Aorta (tissue), 5 donors: ENCODE data around the gene ANKRD13D. TPM values are rescaled to one million over a fixed set of nuclear protein-coding genes. Genes with fewer than 3 reads are reported as not detected.

Experiments used
- ATAC-seq: fragments of 200-7000 bp; cut with Tn5 transposase; one replicate; pipeline ENCODE4 v1.9.1; 2022; ENCODE audit warnings: moderate library complexity; ENCODE audit not compliant: low FRiP score
- DNase-seq, 2 donors: peaks; one replicate each; pipeline ENCODE4 v3.0.0-alpha.2; 2020
- H3K27ac ChIP-seq, 2 donors: one replicate each; pipeline ENCODE4 v1.5.1; 2013; ENCODE audit warnings: low read length in 2 of 2, mild to moderate bottlenecking in 2 of 2, moderate library complexity in 2 of 2, control low read depth in 1 of 2, inconsistent platforms in 1 of 2, low read depth in 1 of 2
- H3K27me3 ChIP-seq, 2 donors: one replicate each; pipeline ENCODE4 v1.6.1; 2013; ENCODE audit warnings: control low read depth in 1 of 2, low read length in 1 of 2, mild to moderate bottlenecking in 1 of 2, moderate library complexity in 1 of 2; ENCODE audit not compliant: insufficient read depth in 2 of 2, control insufficient read depth in 1 of 2
- H3K36me3 ChIP-seq, 2 donors: one replicate each; pipeline ENCODE4 v1.6.1; 2013; ENCODE audit warnings: control low read depth in 1 of 2, low read length in 1 of 2, mild to moderate bottlenecking in 1 of 2; ENCODE audit not compliant: insufficient read depth in 2 of 2, control insufficient read depth in 1 of 2
- H3K4me1 ChIP-seq, 2 donors: one replicate each; pipeline ENCODE4 v1.6.1; 2013; ENCODE audit warnings: low read length in 2 of 2, control low read depth in 1 of 2, mild to moderate bottlenecking in 1 of 2, moderate library complexity in 1 of 2; ENCODE audit not compliant: insufficient read depth in 2 of 2, control insufficient read depth in 1 of 2
- H3K4me3 ChIP-seq, 2 donors: one replicate each; pipeline ENCODE4 v1.5.1; 2013; ENCODE audit warnings: low read length in 2 of 2, control low read depth in 1 of 2, mild to moderate bottlenecking in 1 of 2
- H3K9me3 ChIP-seq: one replicate; pipeline ENCODE4 v1.6.1; 2013; ENCODE audit warnings: mild to moderate bottlenecking, low read length; ENCODE audit not compliant: control insufficient read depth
- WGBS, 2 donors: extraction: QIAGEN DNeasy Blood & Tissue Kit; methylation state at CpG; one replicate each; pipeline ENCODE4 v1.1.7; 2013; 5-methylcytosine and 5-hydroxymethylcytosine counted together
- intact Hi-C, 2 donors: fragments of 100-400 bp; cut with DNase I; formaldehyde crosslinking; loops; one replicate each; pipeline versions ENCODE4 v1.14.2 to v1.15.0; 2022
- polyA plus RNA-seq, 2 donors: library from polyadenylated mRNA; stranded (reverse); fragments of 200-250 nt; gene quantifications; one replicate each; pipeline ENCODE4 v1.2.3, GENCODE V29; 2013
- total RNA-seq, 2 donors: library from RNA; stranded (reverse); fragmentation: NEBNext Ultra II Directional; extraction: Animal tissue kit (Norgen Biotek cat#: 25700); gene quantifications; one replicate each; pipeline ENCODE4 v1.2.1, GENCODE V29; 2021
- donor health status: healthy with polysubstance abuse.
- donor health status: Bipolar disorder and iron deficiency.
- donor health status: DM: no; HTN: no; CAD: no.
- donor health status: DM: no; HTN: no; CAD: no.
- donor health status: DM: yes; HTN: yes; CAD: no.

The ANKRD13D gene
- total and polyA plus RNA-seq, 4 donors = 16.8 to 100 (median 69.7) TPM

- Histone ChIP-seq H3K36me3 (peaks cover 0 to 15% of the 10 kb centered on the region in 2 donors), H3K27me3 (no peaks in the 10 kb centered on the region), H3K27ac (peak overlapping the region; percentile 38 to 85), H3K4me3 (no peak overlapping the region), H3K4me1 (no peaks in the 10 kb centered on the region), H3K9me3 (no peaks in the 10 kb centered on the region)
- peak; percentile 43 to 72 for DNase-seq
- WGBS, 2 donors = 79 to 81% methylated on average over 14 of the region's 14 CpGs
- no peak for ATAC-seq
- intact Hi-C loops = no loop called here
These were observed 1.5 kb upstream of the ANKRD13D start for GRCh38 chr11:67287355-67288197.

GRCh38 chr11:67288198-67288451, 978 bp upstream of the ANKRD13D start:
- 27% methylated on average over 4 of the region's 4 CpGs for WGBS, 2 donors
- H3K9me3 ChIP-seq = no peaks in the 10 kb centered on the region
- DNase-seq = no peak
- peak overlapping the region; percentile 38 to 85 for H3K27ac ChIP-seq
- no peak overlapping the region for H3K4me3 ChIP-seq
- intact Hi-C loops = no loop called here
- peaks cover 0 to 10% of the 10 kb centered on the region in 2 donors for H3K36me3 ChIP-seq
- H3K27me3 ChIP-seq = no peaks in the 10 kb centered on the region
- H3K4me1 ChIP-seq = no peaks in the 10 kb centered on the region
- ATAC-seq = no peak

- peak; percentile 95 to 96 for DNase-seq
- WGBS, 2 donors = 0 to 1% methylated on average over 56 to 87 of the region's 87 CpGs
- ATAC-seq = peak; percentile 90
- H3K27ac ChIP-seq = peak overlapping the region; percentile 1 to 85
- peaks cover 0 to 9% of the 10 kb centered on the region in 2 donors for H3K36me3 ChIP-seq
- H3K4me1 ChIP-seq = no peaks in the 10 kb centered on the region
- peak overlapping the region; percentile 64 to 89 for H3K4me3 ChIP-seq
- no peaks in the 10 kb centered on the region for H3K9me3 ChIP-seq
- H3K27me3 ChIP-seq = no peaks in the 10 kb centered on the region
- intact Hi-C loops = no loop called here
These were observed 464 bp upstream of the ANKRD13D start for GRCh38 chr11:67288452-67289225.

GRCh38 chr11:67289651-67290479, 762 bp downstream of the ANKRD13D start:
- Histone ChIP-seq H3K9me3 (no peaks in the 10 kb centered on the region), H3K27ac (peak overlapping the region in 1 of 2 donors; percentile 7), H3K4me3 (peak overlapping the region; percentile 64 to 88), H3K27me3 (no peaks in the 10 kb centered on the region), H3K4me1 (no peaks in the 10 kb centered on the region), H3K36me3 (peaks cover 0 to 6% of the 10 kb centered on the region in 2 donors)
- intact Hi-C loops = no loop called here
- DNase-seq (peak; percentile 71 to 78), ATAC-seq (no peak)
- WGBS, 2 donors = 16 to 19% methylated on average over 33 to 36 of the region's 36 CpGs

- no peaks in the 10 kb centered on the region for H3K9me3 ChIP-seq
- ATAC-seq (no peak), DNase-seq (peak; percentile 82 to 85)
- WGBS, 2 donors = 29 to 30% methylated on average over 7 of the region's 7 CpGs
- H3K4me1 ChIP-seq = no peaks in the 10 kb centered on the region
- no peak overlapping the region for H3K4me3 ChIP-seq
- intact Hi-C loops = no loop called here
- H3K27me3 ChIP-seq = no peaks in the 10 kb centered on the region
- H3K36me3 ChIP-seq = peaks cover 0 to 4% of the 10 kb centered on the region in 2 donors
- peak overlapping the region in 1 of 2 donors; percentile 5 for H3K27ac ChIP-seq
These were observed 1.7 kb downstream of the ANKRD13D start for GRCh38 chr11:67290801-67291200.

DNA sequence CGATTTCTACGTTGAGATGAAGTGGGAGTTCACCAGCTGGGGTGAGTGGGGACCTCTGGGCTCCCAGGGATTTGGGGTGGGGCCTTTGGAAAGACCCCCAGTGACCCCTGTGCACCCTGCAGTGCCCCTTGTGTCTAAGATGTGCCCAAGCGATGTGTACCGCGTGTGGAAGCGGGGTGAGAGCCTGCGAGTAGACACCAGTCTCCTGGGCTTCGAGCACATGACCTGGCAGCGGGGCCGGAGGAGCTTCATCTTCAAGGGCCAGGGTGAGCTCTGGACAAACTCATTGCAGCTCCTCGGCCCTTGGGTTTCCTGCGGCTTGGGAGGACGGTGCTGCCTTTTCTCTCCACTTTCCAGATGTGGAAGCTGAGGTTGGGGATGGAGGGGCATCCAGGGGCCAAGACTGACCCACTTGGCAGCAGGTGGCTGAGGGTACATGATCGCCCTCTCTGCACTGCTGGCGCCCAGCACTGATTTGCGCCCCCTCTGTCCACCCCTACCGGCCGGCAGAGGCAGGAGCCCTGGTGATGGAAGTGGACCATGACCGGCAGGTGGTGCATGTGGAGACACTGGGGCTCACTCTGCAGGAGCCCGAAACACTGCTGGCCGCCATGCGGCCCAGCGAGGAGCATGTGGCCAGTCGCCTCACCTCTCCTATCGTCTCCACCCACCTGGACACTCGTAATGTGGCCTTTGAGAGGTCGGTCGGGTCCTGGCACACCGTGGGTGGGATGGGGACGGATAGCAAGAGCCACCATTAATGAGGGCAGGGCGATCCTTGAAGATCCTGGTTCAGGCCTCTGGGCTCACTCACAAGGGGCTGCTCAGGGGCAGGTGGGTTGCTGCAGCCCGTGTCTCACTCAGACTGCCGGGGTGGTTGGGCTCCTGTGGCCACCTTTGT, 2.6 kb downstream of the ANKRD13D start:
- Histone ChIP-seq H3K9me3 (no peaks in the 10 kb centered on the region), H3K36me3 (peaks cover 0 to 4% of the 10 kb centered on the region in 2 donors), H3K27ac (no peak overlapping the region), H3K4me3 (no peak overlapping the region), H3K27me3 (no peaks in the 10 kb centered on the region), H3K4me1 (no peaks in the 10 kb centered on the region)
- intact Hi-C loops = no loop called here
- DNase-seq = peak; percentile 56 to 71
- 90 to 91% methylated on average over 33 of the region's 33 CpGs for WGBS, 2 donors
- ATAC-seq = no peak

DNA sequence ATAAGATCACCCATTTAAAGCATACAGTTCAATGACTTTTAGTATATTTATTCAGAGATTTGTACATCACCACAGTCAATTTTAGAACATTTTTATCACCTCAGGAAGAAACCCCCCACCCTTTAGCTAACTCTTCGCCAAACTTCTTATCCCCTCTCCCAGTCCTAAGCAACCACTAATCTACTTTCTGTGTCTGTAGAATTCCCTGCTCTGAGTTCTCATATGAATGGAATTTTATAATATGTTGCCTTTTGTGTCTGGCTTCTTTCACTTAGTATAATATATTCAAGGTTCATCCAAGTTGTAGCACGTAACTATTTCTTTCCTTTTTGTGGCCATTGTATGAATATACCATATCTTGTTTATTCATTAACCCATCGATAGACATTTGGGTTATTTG, 3.6 kb downstream of the ANKRD13D start:
- no peaks in the 10 kb centered on the region for H3K9me3 ChIP-seq
- H3K27ac ChIP-seq = no peak overlapping the region
- H3K4me1 ChIP-seq = no peaks in the 10 kb centered on the region
- peaks cover 0 to 4% of the 10 kb centered on the region in 2 donors for H3K36me3 ChIP-seq
- intact Hi-C loops = no loop called here
- WGBS, 2 donors = 28 to 29% methylated on average over 3 of the region's 3 CpGs
- no peak for ATAC-seq
- DNase-seq = no peak
- no peak overlapping the region for H3K4me3 ChIP-seq
- H3K27me3 ChIP-seq = no peaks in the 10 kb centered on the region

DNA sequence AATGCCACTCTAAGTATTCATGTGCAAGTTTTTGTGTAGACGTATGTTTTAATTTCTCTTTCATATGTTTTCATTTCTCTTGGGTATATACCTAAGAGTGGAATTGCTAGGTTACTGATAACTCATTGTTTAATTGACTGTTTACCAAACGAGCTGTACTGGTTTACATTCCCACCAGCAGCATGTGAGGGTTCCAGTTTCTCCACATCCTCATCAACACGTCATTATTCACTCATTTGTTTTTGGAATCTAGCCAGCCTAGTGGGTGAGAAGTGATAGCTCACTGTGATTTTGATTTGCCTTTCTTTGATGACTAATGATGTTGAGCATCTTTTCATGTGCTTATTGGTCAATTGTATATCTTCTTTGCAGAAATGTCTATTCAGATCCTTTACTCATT, 4.0 kb downstream of the ANKRD13D start:
- H3K36me3 ChIP-seq = peaks cover 0 to 4% of the 10 kb centered on the region in 2 donors
- WGBS, 2 donors = 36 to 40% methylated on average over 3 of the region's 3 CpGs

More for the DNA sequence above, 4.0 kb downstream of the ANKRD13D start:
- Histone ChIP-seq H3K4me3 (no peak overlapping the region), H3K27ac (no peak overlapping the region), H3K27me3 (no peaks in the 10 kb centered on the region), H3K4me1 (no peaks in the 10 kb centered on the region), H3K9me3 (no peaks in the 10 kb centered on the region)
- DNase-seq (no peak), ATAC-seq (no peak)
- intact Hi-C loops = no loop called here
